T-cell (primary cell): ENCODE measurements around the gene CXCR6. TPM values are rescaled to one million over a fixed set of nuclear protein-coding genes. Genes with fewer than 3 reads are reported as not detected.
A peak's percentile ranks its signal among the peaks of the same experiment; 100 is the strongest.

Experiments used
- ATAC-seq, 4 experiments: fragments of 200-7000 bp in 3 of 4; fragments of 150-1000 bp in 1 of 4; cut with Tn5 transposase; replicated peaks in 1 of 4; 1 replicate in 3 of 4; 2 replicates in 1 of 4; pipeline ENCODE4 v1.10.0; 2021; ENCODE audit warnings: moderate library complexity in 3 of 4, mild to moderate bottlenecking in 2 of 4, moderate number of reproducible peaks in 1 of 4
- CTCF ChIA-PET, 2 donors: fragments of 300-600 bp; sonication (Branson Sonifier 250); formaldehyde crosslinking; loops; one replicate each; lab custom pipeline; 2022; ENCODE audit warnings: antibody characterized with exemption in 2 of 2; lab: Charles Lee
- POLR2A ChIA-PET, 2 donors: fragments of 300-600 bp; sonication (Branson Sonifier 250); formaldehyde crosslinking; loops; one replicate each; lab custom pipeline; 2022; ENCODE audit warnings: antibody characterized with exemption in 2 of 2; lab: Charles Lee
- DNase-seq, 35 experiments: peaks; one replicate each; pipeline versions ENCODE4 v3.0.0 to v3.0.0-alpha.2; 2013 to 2023
- H3K27ac ChIP-seq: one replicate; pipeline ENCODE4 v1.5.1; 2013; ENCODE audit warnings: low read length
- H3K27me3 ChIP-seq, 2 experiments: replicated peaks in 1 of 2; 1 replicate in 1 of 2; 2 replicates in 1 of 2; pipeline versions ENCODE4 v1.6.1 to v1.7.0; 2013; ENCODE audit warnings: low read length in 1 of 2, mixed read lengths in 1 of 2; ENCODE audit not compliant: control insufficient read depth in 2 of 2, insufficient read depth in 2 of 2; ENCODE audit errors: extremely low read depth in 1 of 2
- H3K36me3 ChIP-seq, 2 donors: 1 replicate in 1 of 2; 2 replicates in 1 of 2; pipeline versions ENCODE4 v1.6.1 to v1.7.0; 2013; ENCODE audit warnings: low read length in 1 of 2; ENCODE audit not compliant: control insufficient read depth in 2 of 2, insufficient read depth in 1 of 2; ENCODE audit errors: extremely low read depth in 1 of 2
- H3K4me1 ChIP-seq, 2 experiments: 1 replicate in 1 of 2; 2 replicates in 1 of 2; pipeline versions ENCODE4 v1.6.1 to v1.7.0; 2013; ENCODE audit warnings: low read length in 2 of 2, mixed read lengths in 1 of 2; ENCODE audit not compliant: insufficient read depth in 2 of 2, control insufficient read depth in 1 of 2; ENCODE audit errors: extremely low read depth in 1 of 2
- H3K4me3 ChIP-seq, 2 donors: 1 replicate in 1 of 2; 2 replicates in 1 of 2; pipeline versions ENCODE4 v1.5.1 to v1.7.0; 2013; ENCODE audit warnings: mild to moderate bottlenecking in 2 of 2, low read length in 1 of 2, moderate library complexity in 1 of 2; ENCODE audit not compliant: control insufficient read depth in 1 of 2; ENCODE audit errors: extremely low read depth in 1 of 2
- H3K9me3 ChIP-seq: 2 replicates; pipeline ENCODE4 v1.7.0; 2013
- H3K27ac Mint-ChIP-seq, 2 donors: one replicate each; pipeline ENCODE4 v1.8.0; 2020 to 2021; ENCODE audit warnings: mild to moderate bottlenecking in 2 of 2, mixed read lengths in 2 of 2
- H3K27me3 Mint-ChIP-seq, 2 donors: one replicate each; pipeline ENCODE4 v1.8.0; 2021 to 2022; ENCODE audit warnings: mixed read lengths in 2 of 2
- H3K36me3 Mint-ChIP-seq: one replicate; pipeline ENCODE4 v1.8.0; 2021; ENCODE audit warnings: mixed read lengths
- H3K4me1 Mint-ChIP-seq, 3 donors: one replicate each; pipeline ENCODE4 v1.8.0; 2020 to 2022; ENCODE audit warnings: mixed read lengths in 3 of 3, mild to moderate bottlenecking in 1 of 3
- H3K4me3 Mint-ChIP-seq, 3 donors: one replicate each; pipeline ENCODE4 v1.8.0; 2020 to 2022; ENCODE audit warnings: mild to moderate bottlenecking in 3 of 3, mixed read lengths in 3 of 3, moderate library complexity in 3 of 3
- H3K9me3 Mint-ChIP-seq, 3 donors: one replicate each; pipeline ENCODE4 v1.8.0; 2020 to 2022; ENCODE audit warnings: mixed read lengths in 3 of 3
- WGBS: methylation state at CpG from one replicate; pipeline ENCODE4 v1.1.5; 2013; ENCODE audit warnings: missing lambda C conversion rate; ENCODE audit not compliant: insufficient coverage; 5-methylcytosine and 5-hydroxymethylcytosine counted together
- total RNA-seq, 35 experiments: library from RNA in 6 of 35; stranded (reverse) in 6 of 35; fragments of 120-200 nt in 1 of 35; gene quantifications; one replicate each; pipeline versions ENCODE4 v1.2.1 to v1.2.4 and lab custom pipeline; 2013 to 2026

The CXCR6 gene
- total RNA-seq, 5 donors from 2014 or later (not counting 1 experiment from before 2014, with no cell fraction given): 2.0 to 14.7 (median 3.7) TPM

DNA sequence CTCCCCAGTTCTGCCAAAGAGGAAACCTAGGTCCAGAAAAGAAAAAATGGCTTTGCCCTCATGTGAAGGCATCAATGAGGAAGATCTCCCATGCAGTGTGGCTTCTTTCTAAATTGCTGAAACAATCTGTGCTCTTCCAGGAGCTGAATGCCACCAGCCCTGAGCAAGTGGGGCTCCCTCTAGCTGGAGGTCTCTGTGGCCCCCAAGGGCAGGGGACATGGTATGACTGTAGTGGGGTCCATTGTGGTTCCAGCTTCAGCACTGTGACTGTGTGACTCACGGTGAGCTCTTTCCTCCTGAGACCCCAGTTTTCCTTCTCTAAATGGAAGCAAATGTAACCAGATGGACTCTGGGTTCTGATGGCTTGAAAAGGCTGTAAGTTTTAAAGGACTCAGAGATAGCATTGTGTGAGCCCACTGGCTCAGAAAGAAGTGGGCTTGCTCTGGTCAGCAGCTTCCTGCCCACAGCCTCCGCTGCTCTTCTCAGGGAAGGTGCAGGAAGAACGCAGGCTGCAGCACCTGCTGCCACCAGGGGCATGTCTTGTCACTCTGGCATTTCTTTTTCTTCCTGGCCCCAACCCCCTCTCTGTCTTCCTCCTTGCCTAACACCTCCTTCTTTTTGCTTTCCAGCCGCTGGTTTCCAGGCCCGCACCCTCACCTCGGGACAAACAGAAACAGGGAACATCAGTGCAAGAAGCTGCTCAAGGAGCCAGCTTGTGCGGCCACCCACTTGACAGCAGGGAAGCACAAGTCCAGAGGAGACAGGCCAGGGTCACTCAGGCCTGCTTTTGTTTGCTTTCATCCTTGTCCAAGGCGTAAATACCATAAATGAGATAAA is 5.8 kb upstream of the CXCR6 start:
- H3K27ac Mint-ChIP-seq: no peak overlapping the region
- ATAC-seq: no peak
- ChIA-PET POLR2A (no interaction called here), CTCF (interaction anchor here (0.5 to 7.9 kb wide), 7 partner anchors 20 to 1331 kb away, joined by 3 to 97 read pairs (median 6); no protein-coding TSS in a partner anchor)
- H3K9me3 ChIP-seq: no peaks in the 10 kb centered on the region
- peaks cover 20 to 32% (median 23%) of the 10 kb centered on the region in 3 donors for H3K4me1 Mint-ChIP-seq
- H3K36me3 Mint-ChIP-seq: peaks cover 56% of the 10 kb centered on the region
- 94% methylated on average over 6 of the region's 8 CpGs for WGBS
- peaks cover 0 to 2% (median 0%) of the 10 kb centered on the region in 3 donors for H3K9me3 Mint-ChIP-seq
- no peak overlapping the region for H3K4me3 Mint-ChIP-seq
- H3K27me3 ChIP-seq: no peaks in the 10 kb centered on the region
- no peak for DNase-seq
- peaks cover 16 to 60% of the 10 kb centered on the region in 2 donors for H3K36me3 ChIP-seq
- no peaks in the 10 kb centered on the region for H3K27me3 Mint-ChIP-seq
- H3K4me1 ChIP-seq: peaks cover 0 to 19% of the 10 kb centered on the region in 2 experiments
- no peak overlapping the region for H3K27ac ChIP-seq
- no peak overlapping the region for H3K4me3 ChIP-seq

DNA sequence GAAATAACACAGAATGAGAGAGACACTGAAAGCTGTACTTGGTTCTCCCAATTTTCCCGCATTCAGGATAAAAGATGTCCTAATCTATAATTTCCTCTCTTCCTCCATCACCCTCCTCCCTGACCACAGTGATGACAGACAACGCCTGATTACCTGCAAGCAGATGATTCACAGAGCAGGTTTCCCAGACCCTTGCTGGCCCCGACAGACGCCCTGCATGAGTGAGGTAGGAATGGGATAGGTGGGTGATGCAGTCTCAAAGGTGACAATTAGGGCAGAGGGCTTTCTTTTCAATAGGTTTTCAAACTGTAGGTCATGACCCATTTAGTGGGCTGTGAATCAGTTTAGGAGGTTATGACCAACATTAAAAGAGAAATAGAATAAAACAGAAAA is 5.2 kb upstream of the CXCR6 start:
- no peak overlapping the region for H3K27ac ChIP-seq
- DNase-seq (no peak), ATAC-seq (no peak)
- no peaks in the 10 kb centered on the region for H3K27me3 ChIP-seq
- H3K27ac Mint-ChIP-seq: no peak overlapping the region
- H3K4me3 Mint-ChIP-seq: no peak overlapping the region
- ChIA-PET CTCF (interaction anchor here (1.0 to 7.9 kb wide), 16 partner anchors 14 to 440 kb away, joined by 3 to 97 read pairs (median 5); no protein-coding TSS in a partner anchor), POLR2A (no interaction called here)
- H3K9me3 Mint-ChIP-seq: peaks cover 0 to 2% (median 0%) of the 10 kb centered on the region in 3 donors
- H3K4me1 ChIP-seq: peaks cover 0 to 25% of the 10 kb centered on the region in 2 experiments
- peaks cover 26 to 39% (median 30%) of the 10 kb centered on the region in 3 donors for H3K4me1 Mint-ChIP-seq
- H3K36me3 Mint-ChIP-seq: peaks cover 50% of the 10 kb centered on the region
- no peak overlapping the region for H3K4me3 ChIP-seq
- WGBS: 93% methylated on average over 2 of the region's 4 CpGs
- no peaks in the 10 kb centered on the region for H3K27me3 Mint-ChIP-seq
- peaks cover 15 to 53% of the 10 kb centered on the region in 2 donors for H3K36me3 ChIP-seq
- no peaks in the 10 kb centered on the region for H3K9me3 ChIP-seq

DNA sequence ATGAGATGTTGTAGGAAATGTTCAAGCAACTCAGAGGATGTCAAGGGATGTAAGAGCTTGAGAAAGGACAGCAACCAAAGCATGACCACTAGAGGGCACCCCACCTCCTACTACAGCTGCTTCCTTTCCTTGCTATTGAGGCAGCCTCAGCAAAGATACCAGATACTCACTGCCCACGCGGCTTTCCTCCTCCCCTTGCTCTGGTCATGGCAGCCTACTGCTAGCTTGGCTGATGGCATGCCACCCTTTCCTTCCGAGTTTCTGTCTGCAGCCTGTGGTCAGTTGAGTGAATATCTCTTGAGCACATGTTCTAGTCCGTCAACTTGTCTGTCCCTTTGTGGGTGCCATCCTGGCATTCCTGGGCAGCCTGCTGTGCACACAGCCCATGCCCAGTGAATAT is 4.4 kb upstream of the CXCR6 start:
- peak; percentile 61 to 95 (median 79) for DNase-seq
- ChIA-PET POLR2A (no interaction called here), CTCF (interaction anchor here (0.6 to 7.9 kb wide), 22 partner anchors 12 to 439 kb away, joined by 3 to 97 read pairs (median 4); no protein-coding TSS in a partner anchor)
- WGBS: 25% methylated on average over 1 of the region's 4 CpGs
- Mint-ChIP-seq H3K4me3 (no peak overlapping the region), H3K36me3 (peaks cover 42% of the 10 kb centered on the region), H3K27me3 (no peaks in the 10 kb centered on the region), H3K27ac (no peak overlapping the region), H3K4me1 (peaks cover 34 to 47% (median 38%) of the 10 kb centered on the region in 3 donors), H3K9me3 (peaks cover 0 to 2% (median 0%) of the 10 kb centered on the region in 3 donors)
- no peak overlapping the region for H3K4me3 ChIP-seq
- peaks cover 6 to 31% of the 10 kb centered on the region in 2 experiments for H3K4me1 ChIP-seq
- H3K27me3 ChIP-seq: no peaks in the 10 kb centered on the region
- H3K9me3 ChIP-seq: no peaks in the 10 kb centered on the region
- peak; percentile 56 to 75 (median 64) for ATAC-seq
- H3K36me3 ChIP-seq: peaks cover 15 to 46% of the 10 kb centered on the region in 2 donors
- H3K27ac ChIP-seq: no peak overlapping the region

DNA sequence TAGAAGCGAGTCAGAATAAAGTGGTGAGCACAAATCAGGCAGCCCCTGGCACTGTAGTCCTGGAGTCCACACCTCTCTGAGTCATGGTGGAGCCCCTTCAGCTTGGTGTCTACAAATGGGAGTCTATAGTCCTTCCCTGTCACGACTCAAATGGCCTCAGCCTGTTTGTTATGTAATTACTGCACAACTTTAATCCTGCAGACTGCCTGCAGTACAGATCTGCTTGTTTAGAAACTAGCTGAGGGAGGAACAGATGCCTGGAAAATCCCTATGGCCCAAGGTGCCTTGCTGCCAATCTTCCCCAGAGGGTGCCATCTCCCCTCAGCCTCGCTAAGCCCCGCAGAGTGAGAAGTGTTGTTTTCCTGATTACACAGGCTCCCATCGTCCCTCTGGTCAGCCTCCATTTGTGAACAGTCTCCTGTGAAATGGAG is 3.9 kb upstream of the CXCR6 start:
- CTCF ChIA-PET: interaction anchor here (0.6 to 7.9 kb wide), 24 partner anchors 11 to 439 kb away, joined by 3 to 97 read pairs (median 4); no protein-coding TSS in a partner anchor
- peak in 2 of 4 experiments; percentile 1 to 5 for ATAC-seq
- Histone ChIP-seq H3K9me3 (no peaks in the 10 kb centered on the region), H3K27ac (no peak overlapping the region), H3K4me1 (peaks cover 7 to 31% of the 10 kb centered on the region in 2 experiments), H3K36me3 (peaks cover 15 to 41% of the 10 kb centered on the region in 2 donors), H3K4me3 (no peak overlapping the region), H3K27me3 (no peaks in the 10 kb centered on the region)
- POLR2A ChIA-PET: no interaction called here
- Mint-ChIP-seq H3K36me3 (peaks cover 37% of the 10 kb centered on the region), H3K27ac (peak overlapping the region; percentile 4 to 66), H3K4me3 (no peak overlapping the region), H3K4me1 (peaks cover 36 to 49% (median 41%) of the 10 kb centered on the region in 3 donors), H3K27me3 (no peaks in the 10 kb centered on the region), H3K9me3 (peaks cover 0 to 2% (median 0%) of the 10 kb centered on the region in 3 donors)
- 100% methylated on average over 1 of the region's 5 CpGs for WGBS
- DNase-seq: no peak

DNA sequence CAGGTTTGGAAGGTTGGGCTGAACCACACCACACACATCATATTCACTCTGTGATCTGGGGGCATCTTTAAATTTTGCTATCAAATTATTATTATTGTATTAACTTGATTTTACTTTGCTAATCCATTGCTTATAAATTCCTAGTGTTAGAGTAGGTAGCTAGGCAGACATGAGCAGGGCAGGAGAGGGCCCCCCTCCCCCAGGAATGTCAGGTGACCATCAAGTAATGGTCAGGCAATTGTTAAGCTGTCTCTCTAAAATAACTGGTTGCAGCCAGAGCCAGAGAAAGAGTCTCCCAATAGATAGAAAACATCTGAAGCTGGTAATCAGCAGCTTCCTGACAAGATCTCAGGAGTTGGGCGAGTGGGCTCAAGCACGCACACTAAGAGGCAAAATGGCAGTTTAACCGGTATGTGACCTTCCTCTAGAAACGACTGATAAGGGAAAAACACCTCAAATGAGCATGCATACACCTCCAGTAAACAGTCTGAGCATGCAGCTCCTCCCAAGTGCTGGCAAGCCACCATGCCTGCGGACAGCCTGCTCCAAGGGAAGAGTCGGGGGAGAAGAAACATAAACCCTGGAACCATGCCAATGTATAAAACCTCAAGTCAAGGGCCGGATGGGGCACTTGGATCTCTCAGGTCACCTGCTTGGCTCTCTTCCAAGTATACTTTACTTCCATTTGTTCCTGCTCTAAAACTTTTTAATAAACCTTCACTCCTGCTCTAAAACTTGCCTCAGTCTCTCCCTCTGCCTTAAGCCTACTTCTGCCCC is 3.1 kb upstream of the CXCR6 start:
- H3K9me3 ChIP-seq: no peaks in the 10 kb centered on the region
- H3K36me3 Mint-ChIP-seq: peaks cover 41% of the 10 kb centered on the region
- H3K36me3 ChIP-seq: peaks cover 12 to 35% of the 10 kb centered on the region in 2 donors
- H3K9me3 Mint-ChIP-seq: peaks cover 0 to 2% (median 0%) of the 10 kb centered on the region in 3 donors
- DNase-seq (no peak), ATAC-seq (no peak)
- no peaks in the 10 kb centered on the region for H3K27me3 ChIP-seq
- H3K4me3 ChIP-seq: no peak overlapping the region
- no peak overlapping the region for H3K4me3 Mint-ChIP-seq
- no peaks in the 10 kb centered on the region for H3K27me3 Mint-ChIP-seq
- peaks cover 7 to 39% of the 10 kb centered on the region in 2 experiments for H3K4me1 ChIP-seq
- POLR2A ChIA-PET: interaction anchor here in 1 of 2 donors (0.6 kb wide), 1 partner anchor 235 kb away, joined by 6 read pairs; no protein-coding TSS in a partner anchor
- peak overlapping the region in 1 of 2 donors; percentile 51 for H3K27ac Mint-ChIP-seq
- H3K27ac ChIP-seq: no peak overlapping the region
- 100% methylated on average over 5 of the region's 7 CpGs for WGBS
- H3K4me1 Mint-ChIP-seq: peaks cover 43 to 57% (median 44%) of the 10 kb centered on the region in 3 donors
- CTCF ChIA-PET: interaction anchor here (0.6 to 7.9 kb wide), 10 partner anchors 10 to 140 kb away, joined by 3 to 97 read pairs (median 4); no protein-coding TSS in a partner anchor
